Panc1 (cell line): ENCODE measurements around the gene GNL1. TPM values are rescaled to one million over a fixed set of nuclear protein-coding genes. Genes with fewer than 3 reads are reported as not detected.
A peak's percentile ranks its signal among the peaks of the same experiment; 100 is the strongest.

Experiments
- ATAC-seq: fragments of 200-7000 bp; cut with Tn5 transposase; 2 replicates; pipeline ENCODE4 v1.9.1; 2020; ENCODE audit warnings: mild to moderate bottlenecking, moderate library complexity
- BruUV-seq: library from RNA; stranded (reverse); fragments of 400-500 nt; replicated peaks from 2 replicates; lab custom pipeline; 2021; lab: Mats Ljungman, UMichigan
- CTCF ChIA-PET: fragments of 300-600 bp; sonication (Branson Sonifier 250); formaldehyde crosslinking; loops from one replicate; lab custom pipeline; 2022; ENCODE audit warnings: antibody characterized with exemption; lab: Charles Lee
- POLR2A ChIA-PET: fragments of 300-600 bp; sonication (Branson Sonifier 250); formaldehyde crosslinking; loops from one replicate; lab custom pipeline; 2022; ENCODE audit warnings: antibody characterized with exemption; lab: Charles Lee
- DNase-seq: peaks from one replicate; pipeline ENCODE4 v3.0.0-alpha.2; 2010; ENCODE audit warnings: low read depth, low spot score
- H3K27ac ChIP-seq: 2 replicates; pipeline ENCODE4 v1.5.1; 2011; ENCODE audit warnings: mild to moderate bottlenecking, low read length, inconsistent platforms
- H3K27me3 ChIP-seq: fragments of 200-500 bp; sonication (Bioruptor generic); 2 replicates; pipeline ENCODE4 v1.6.0; 2014; ENCODE audit warnings: low read length, inconsistent platforms; ENCODE audit not compliant: control insufficient read depth, insufficient read depth
- H3K36me3 ChIP-seq: fragments of 200-500 bp; sonication (Bioruptor generic); 2 replicates; pipeline ENCODE4 v1.5.1; 2014; ENCODE audit warnings: inconsistent platforms, mild to moderate bottlenecking, low read length, moderate library complexity; ENCODE audit not compliant: control insufficient read depth, insufficient read depth
- H3K4me1 ChIP-seq: 2 replicates; pipeline ENCODE4 v1.5.1; 2011; ENCODE audit warnings: inconsistent platforms, mild to moderate bottlenecking, low read length, moderate library complexity; ENCODE audit not compliant: control insufficient read depth, insufficient read depth
- H3K4me3 ChIP-seq, 2 experiments: 2 replicates each; pipeline ENCODE4 v1.5.1; 2011 to 2012; ENCODE audit warnings: low read depth in 2 of 2, low read length in 2 of 2, mild to moderate bottlenecking in 2 of 2, inconsistent platforms in 1 of 2, moderate library complexity in 1 of 2
- H3K9me3 ChIP-seq: fragments of 200-500 bp; sonication (Bioruptor generic); 2 replicates; pipeline ENCODE4 v1.5.1; 2014; ENCODE audit warnings: low read depth, mild to moderate bottlenecking, inconsistent platforms, low read length, moderate library complexity; ENCODE audit not compliant: control insufficient read depth, insufficient read depth
- CTCF ChIP-seq: fragments of 450-650 bp; IDR thresholded peaks from 2 replicates; pipeline ENCODE4 v1.5.1; 2017; ENCODE audit warnings: mild to moderate bottlenecking
- POLR2AphosphoS5 ChIP-seq: IDR thresholded peaks from 2 replicates; pipeline ENCODE4 v1.6.1; 2012; ENCODE audit warnings: mild to moderate bottlenecking, low read depth, low read length, moderate library complexity
- REST ChIP-seq, 2 experiments: IDR thresholded peaks; 2 replicates each; pipeline ENCODE4 v1.6.1; 2011 to 2012; ENCODE audit warnings: low read depth in 2 of 2, control low read depth in 1 of 2, low read length in 1 of 2, mild to moderate bottlenecking in 1 of 2, moderate library complexity in 1 of 2; ENCODE audit not compliant: insufficient read depth in 1 of 2
- SIN3A ChIP-seq: IDR thresholded peaks from 2 replicates; pipeline ENCODE4 v1.6.1; 2012; ENCODE audit warnings: low read depth, mild to moderate bottlenecking, low read length, moderate library complexity, borderline replicate concordance; ENCODE audit not compliant: insufficient read depth
- TCF7L2 ChIP-seq: IDR thresholded peaks from 2 replicates; pipeline ENCODE4 v1.6.1; 2011; ENCODE audit warnings: mild to moderate bottlenecking, low read depth, low read length, inconsistent platforms
- in situ Hi-C: cut with HindIII; loops from 2 replicates; pipeline ENCODE4 v1.10.0; 2016; ENCODE audit warnings: low sequenced_read_pairs, low pct_unique_long_range_greater_than_20kb
- intact Hi-C: fragments of 100-400 bp; cut with micrococcal nuclease; formaldehyde crosslinking; loops from one replicate; pipeline ENCODE4 v1.10.0; 2022; ENCODE audit not compliant: unreplicated experiment
- total RNA-seq: library from RNA; stranded (reverse); gene quantifications from one replicate; pipeline ENCODE4 v1.2.1, GENCODE V29; 2021; ENCODE audit not compliant: unreplicated experiment

GNL1 gene
- total RNA-seq, 1 experiment from 2014 or later = 90.6 TPM

GRCh38 chr6:30570740-30571074 lies 14.4 kb upstream of the GNL1 start:
- DNase-seq (no peak), ATAC-seq (peak; percentile 8; the same call in 1 of the 2 replicates)
- peak overlapping the region; percentile 83 for H3K27ac ChIP-seq
- POLR2A ChIA-PET = no interaction called here
- intact Hi-C loops = no loop called here
- no peaks in the 10 kb centered on the region for H3K27me3 ChIP-seq
- peak overlapping the region; percentile 88 to 97 for H3K4me3 ChIP-seq
- TF ChIP-seq TCF7L2 (no peak), SIN3A (no peak)
- BruUV-seq = TSS peak; percentile 91
- peaks cover 24% of the 10 kb centered on the region for H3K4me1 ChIP-seq
- H3K9me3 ChIP-seq = no peaks in the 10 kb centered on the region
- in situ Hi-C loops = no loop called here
- H3K36me3 ChIP-seq = peaks cover 3% of the 10 kb centered on the region
- CTCF ChIA-PET = no interaction called here

- no peaks in the 10 kb centered on the region for H3K9me3 ChIP-seq
- in situ Hi-C loops = no loop called here
- H3K4me3 ChIP-seq = peak overlapping the region; percentile 88 to 97
- peaks cover 3% of the 10 kb centered on the region for H3K36me3 ChIP-seq
- intact Hi-C loops = no loop called here
- TF ChIP-seq POLR2AphosphoS5 (no peak), REST (IDR thresholded peaks at IDR 0.05; ENCODE audit: insufficient read depth in 1 of 2, low read depth in 2 of 2, low read length in 1 of 2) (no peak), SIN3A (no peak), TCF7L2 (no peak), CTCF (no peak)
- H3K27ac ChIP-seq = no peak overlapping the region; the same call in 1 of the 2 replicates
- ChIA-PET POLR2A (no interaction called here), CTCF (no interaction called here)
- DNase-seq = no peak
- no peak for ATAC-seq
- H3K27me3 ChIP-seq = no peaks in the 10 kb centered on the region
- BruUV-seq = no TSS peak
- peaks cover 24% of the 10 kb centered on the region for H3K4me1 ChIP-seq
Observed at GRCh38 chr6:30570263-30570662, 14.0 kb upstream of the GNL1 start.

GRCh38 chr6:30568245-30568644 lies 12.0 kb upstream of the GNL1 start:
- Histone ChIP-seq H3K4me3 (no peak overlapping the region), H3K36me3 (peaks cover 3% of the 10 kb centered on the region; the same call in 1 of the 2 replicates), H3K9me3 (no peaks in the 10 kb centered on the region), H3K27me3 (no peaks in the 10 kb centered on the region), H3K4me1 (peaks cover 20% of the 10 kb centered on the region), H3K27ac (no peak overlapping the region)
- CTCF ChIA-PET = no interaction called here
- intact Hi-C loops = no loop called here
- no peak for DNase-seq
- POLR2A ChIA-PET = no interaction called here
- no TSS peak for BruUV-seq
- no peak for ATAC-seq
- in situ Hi-C loops = no loop called here
- TF ChIP-seq SIN3A (no peak), POLR2AphosphoS5 (no peak), REST (IDR thresholded peaks at IDR 0.05; ENCODE audit: insufficient read depth in 1 of 2, low read depth in 2 of 2, low read length in 1 of 2) (no peak), CTCF (no peak), TCF7L2 (no peak)
